Stomach (tissue), 4 donors: ENCODE measurements around the gene COG6.

Source experiments
- POLR2A ChIP-seq, 4 donors: fragments of 450-650 bp; IDR thresholded peaks; one replicate each; pipeline ENCODE4 v1.6.1; 2016; ENCODE audit warnings: antibody characterized with exemption in 4 of 4, control low read depth in 2 of 4, mild to moderate bottlenecking in 1 of 4, moderate library complexity in 1 of 4
- POLR2AphosphoS5 ChIP-seq, 3 donors: sonication (generic); formaldehyde crosslinking; IDR thresholded peaks; one replicate each; pipeline ENCODE4 v1.6.1; 2016; ENCODE audit warnings: antibody characterized with exemption in 3 of 3
- TF ChIP-seq, protein P1 (sequence below), 7 experiments: fragments of 450-650 bp in 4 of 7; fragments of 200-600 bp in 3 of 7; sonication (generic) in 3 of 7; IDR thresholded peaks; one replicate each; pipeline ENCODE4 v1.5.1; 2016 to 2019; ENCODE audit warnings: antibody characterized with exemption in 7 of 7, control low read depth in 2 of 7, mild to moderate bottlenecking in 1 of 7

DNA sequence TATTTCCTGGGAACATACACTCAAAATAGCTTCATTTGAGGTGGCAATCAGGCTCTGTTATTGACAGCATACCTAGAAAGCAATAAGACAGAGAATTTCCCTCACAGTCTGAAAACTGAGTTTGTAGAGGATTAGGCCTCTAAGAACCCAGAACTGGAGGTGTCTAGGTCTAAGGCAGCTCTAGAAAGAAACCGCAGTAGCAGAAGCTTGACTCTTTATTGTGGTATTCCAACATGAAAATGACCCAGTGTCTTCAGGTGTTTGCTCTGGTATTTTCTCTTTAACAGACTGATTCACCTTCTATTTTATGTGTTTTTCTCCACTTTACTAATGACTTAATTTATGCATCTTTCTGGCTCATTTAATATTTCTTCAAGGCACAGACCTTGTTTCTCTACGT, 8.5 kb downstream of the COG6 start:
- TF ChIP-seq, protein P1, sequence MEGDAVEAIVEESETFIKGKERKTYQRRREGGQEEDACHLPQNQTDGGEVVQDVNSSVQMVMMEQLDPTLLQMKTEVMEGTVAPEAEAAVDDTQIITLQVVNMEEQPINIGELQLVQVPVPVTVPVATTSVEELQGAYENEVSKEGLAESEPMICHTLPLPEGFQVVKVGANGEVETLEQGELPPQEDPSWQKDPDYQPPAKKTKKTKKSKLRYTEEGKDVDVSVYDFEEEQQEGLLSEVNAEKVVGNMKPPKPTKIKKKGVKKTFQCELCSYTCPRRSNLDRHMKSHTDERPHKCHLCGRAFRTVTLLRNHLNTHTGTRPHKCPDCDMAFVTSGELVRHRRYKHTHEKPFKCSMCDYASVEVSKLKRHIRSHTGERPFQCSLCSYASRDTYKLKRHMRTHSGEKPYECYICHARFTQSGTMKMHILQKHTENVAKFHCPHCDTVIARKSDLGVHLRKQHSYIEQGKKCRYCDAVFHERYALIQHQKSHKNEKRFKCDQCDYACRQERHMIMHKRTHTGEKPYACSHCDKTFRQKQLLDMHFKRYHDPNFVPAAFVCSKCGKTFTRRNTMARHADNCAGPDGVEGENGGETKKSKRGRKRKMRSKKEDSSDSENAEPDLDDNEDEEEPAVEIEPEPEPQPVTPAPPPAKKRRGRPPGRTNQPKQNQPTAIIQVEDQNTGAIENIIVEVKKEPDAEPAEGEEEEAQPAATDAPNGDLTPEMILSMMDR (IDR thresholded peaks at IDR 0.05) = no peak
- TF ChIP-seq POLR2A (IDR thresholded peaks at IDR 0.05) (no peak), POLR2AphosphoS5 (IDR thresholded peaks at IDR 0.05) (no peak)
